Measurements from ENCODE around the gene MTA2. TPM values are rescaled to one million over a fixed set of nuclear protein-coding genes. Genes with fewer than 3 reads are reported as not detected.

The MTA2 gene
- total and polyA plus RNA-seq, 2 of the 8 experiments (the other 6 are each of a cell fraction or from before 2014, with no cell fraction given) = 25.7 to 114 TPM

DNA sequence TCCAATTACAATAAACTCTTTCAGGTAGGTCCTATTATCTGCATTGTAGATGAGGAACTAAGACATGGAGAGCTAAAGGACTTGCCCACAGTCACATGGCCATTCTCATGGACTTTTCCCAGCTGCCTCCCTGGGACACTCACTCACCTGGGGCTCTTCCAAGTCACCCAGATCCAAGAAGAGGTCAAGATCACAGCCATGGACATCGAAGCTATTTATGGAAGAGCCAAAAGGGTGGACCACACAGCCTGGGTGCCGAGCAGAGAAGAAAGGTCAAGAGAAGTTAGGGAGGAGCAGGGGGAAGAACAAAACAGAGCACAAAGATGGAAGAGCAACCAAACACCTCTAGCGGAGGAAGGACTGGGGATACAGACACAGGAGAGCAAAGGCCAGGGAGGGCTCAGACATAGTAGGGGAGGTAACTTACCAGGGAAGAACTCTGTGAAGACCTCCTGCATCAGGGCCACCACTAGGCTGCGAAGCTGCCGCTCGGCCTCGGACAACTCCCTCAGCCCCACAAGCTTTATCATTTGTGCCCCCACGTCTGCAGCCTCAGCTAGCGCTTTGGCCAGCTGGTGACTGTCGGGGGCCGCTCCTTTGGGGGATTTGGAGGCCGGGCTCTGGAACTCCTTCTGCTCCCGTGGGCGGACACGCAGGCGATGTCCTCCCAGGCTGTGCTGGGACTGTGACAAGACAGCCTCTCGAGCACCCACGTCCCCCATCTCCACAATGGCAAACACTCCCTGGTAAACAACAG lies 20.5 kb downstream of the MTA2 start:
- Histone ChIP-seq H2BK15ac (ENCODE audit: low read length) (no peak overlapping the region), H2BK20ac (ENCODE audit: low read length) (no peak overlapping the region), H3K4me1 (replicated peaks in 1 of 4; ENCODE audit: control insufficient read depth in 3 of 4, insufficient read depth in 4 of 4, low read length in 3 of 4) (no peaks in the 10 kb centered on the region), H4K20me1 (replicated peaks in 1 of 2; ENCODE audit: control insufficient read depth in 1 of 2, insufficient read depth in 2 of 2, low read length in 2 of 2) (peaks cover 0 to 1% of the 10 kb centered on the region in 2 experiments), H3K27me3 (replicated peaks in 1 of 4; ENCODE audit: control insufficient read depth in 3 of 4, extremely low read depth in 1 of 4, insufficient read depth in 3 of 4, low read length in 3 of 4) (no peaks in the 10 kb centered on the region), H3K79me2 (ENCODE audit: control insufficient read depth in 1 of 2, insufficient read depth in 2 of 2, low read length in 2 of 2) (0 out of 4 replicates have a peak, but pooled peaks cover 0 to 1% of the 10 kb centered on the region in 2 experiments), H3K4me2 (ENCODE audit: insufficient read depth in 1 of 2, low read depth in 2 of 2, low read length in 2 of 2) (no peak overlapping the region), H2BK12ac (ENCODE audit: low read depth, low read length) (no peak overlapping the region), H3K4ac (replicated peaks; ENCODE audit: insufficient read length, low read depth, low read length) (no peak overlapping the region), H3K23me2 (ENCODE audit: low read depth, low read length) (no peaks in the 10 kb centered on the region), H3K36me3 (ENCODE audit: control insufficient read depth in 2 of 4, insufficient read depth in 4 of 4, low read length in 3 of 4) (peaks cover 5 to 27% (median 17%) of the 10 kb centered on the region in 4 experiments), H2AFZ (ENCODE audit: low read length) (no peak overlapping the region), H3K23ac (ENCODE audit: insufficient read length) (no peak overlapping the region), H4K91ac (replicated peaks; ENCODE audit: insufficient read length, low read length) (no peak overlapping the region), H2AK5ac (ENCODE audit: low read depth, low read length) (no peak overlapping the region), H2BK5ac (ENCODE audit: low read depth, low read length) (no peak overlapping the region), H4K5ac (ENCODE audit: insufficient read length, low read depth, low read length) (no peak overlapping the region), H3K9ac (replicated peaks in 1 of 4; ENCODE audit: extremely low read depth in 1 of 4, low read depth in 3 of 4, low read length in 3 of 4) (no peak overlapping the region), H2BK120ac (replicated peaks; ENCODE audit: low read depth, low read length) (no peak overlapping the region), H4K8ac (ENCODE audit: extremely low read depth, insufficient read depth, low read length) (no peak overlapping the region), H3K4me3 (ENCODE audit: extremely low read depth in 1 of 4, insufficient read depth in 2 of 4, low read depth in 3 of 4, low read length in 4 of 4) (no peak overlapping the region), H3K79me1 (ENCODE audit: low read depth, low read length) (peaks cover 5% of the 10 kb centered on the region; the same call in 1 of the 2 replicates), H3K27ac (ENCODE audit: low read depth, low read length) (no peak overlapping the region), H3K9me3 (ENCODE audit: insufficient read depth in 2 of 2, low read depth in 1 of 2, low read length in 1 of 2) (no peaks in the 10 kb centered on the region), H3K14ac (ENCODE audit: insufficient read length) (no peak overlapping the region), H3K56ac (replicated peaks; ENCODE audit: insufficient read length, low read depth, low read length) (no peak overlapping the region), H3K18ac (ENCODE audit: extremely low read depth, low read length) (no peak overlapping the region)
- ChIA-PET POLR2A (ENCODE audit: partially characterized antibody) (interaction anchor here (0.9 to 1.3 kb wide), 4 partner anchors 9 to 16 kb away, joined by 3 to 11 read pairs (median 4); partner anchors contain the start of gene TUT1), CTCF (ENCODE audit: partially characterized antibody) (interaction anchor here (0.7 kb wide), 1 partner anchor 13 kb away, joined by 3 read pairs; no protein-coding TSS in a partner anchor)
- FAIRE-seq = no peak
- no peak for DNase-seq (ENCODE audit: low read depth in 1 of 2, low spot score in 2 of 2)
- WGBS, 2 experiments (ENCODE audit: extremely low coverage in 1 of 2, insufficient coverage in 1 of 2, insufficient read length in 1 of 2, insufficient replicate concordance in 2 of 2, low coverage in 1 of 2, low lambda C conversion rate in 2 of 2, missing lambda C conversion rate in 1 of 2) = 93% methylated on average over 18 of the region's 18 CpGs; no CpG with 5 or more reads in 1 of the 2 experiments
- TF ChIP-seq GTF2F1 (IDR thresholded peaks at IDR 0.05; ENCODE audit: borderline replicate concordance, low read depth, low read length) (no peak), CBX5 (IDR thresholded peaks at IDR 0.05; ENCODE audit: low read depth, low read length) (no peak), BRCA1 (IDR thresholded peaks at IDR 0.05; ENCODE audit: low read depth, low read length) (no peak), TCF12 (IDR thresholded peaks at IDR 0.05; ENCODE audit: low read depth, low read length) (no peak), YY1 (IDR thresholded peaks at IDR 0.05; ENCODE audit: low read depth, low read length) (no peak), ASH2L (IDR thresholded peaks at IDR 0.05; ENCODE audit: low read length) (no peak), ZNF274 (IDR thresholded peaks at IDR 0.05; ENCODE audit: borderline replicate concordance, extremely low read depth, low read length) (no peak), KDM5A (IDR thresholded peaks at IDR 0.05; ENCODE audit: low read length) (no peak), KDM4A (IDR thresholded peaks at IDR 0.05; ENCODE audit: low read depth, low read length, severe bottlenecking) (no peak), POLR2AphosphoS5 (IDR thresholded peaks at IDR 0.05; ENCODE audit: low read depth, low read length) (no peak)
- TF ChIP-seq, protein P1, sequence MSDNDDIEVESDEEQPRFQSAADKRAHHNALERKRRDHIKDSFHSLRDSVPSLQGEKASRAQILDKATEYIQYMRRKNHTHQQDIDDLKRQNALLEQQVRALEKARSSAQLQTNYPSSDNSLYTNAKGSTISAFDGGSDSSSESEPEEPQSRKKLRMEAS (IDR thresholded peaks at IDR 0.05) = no peak

Data from H1 (cell line).